HG03025 (cell line): ENCODE data around the gene SUCLG2.

Source experiments
- ATAC-seq: cut with Tn5 transposase; IDR thresholded peaks from one replicate; pipeline ENCODE4 v1.9.1; 2021; ENCODE audit warnings: mild to moderate bottlenecking, moderate library complexity; ENCODE audit not compliant: unreplicated experiment, low FRiP score

Gene SUCLG2

DNA sequence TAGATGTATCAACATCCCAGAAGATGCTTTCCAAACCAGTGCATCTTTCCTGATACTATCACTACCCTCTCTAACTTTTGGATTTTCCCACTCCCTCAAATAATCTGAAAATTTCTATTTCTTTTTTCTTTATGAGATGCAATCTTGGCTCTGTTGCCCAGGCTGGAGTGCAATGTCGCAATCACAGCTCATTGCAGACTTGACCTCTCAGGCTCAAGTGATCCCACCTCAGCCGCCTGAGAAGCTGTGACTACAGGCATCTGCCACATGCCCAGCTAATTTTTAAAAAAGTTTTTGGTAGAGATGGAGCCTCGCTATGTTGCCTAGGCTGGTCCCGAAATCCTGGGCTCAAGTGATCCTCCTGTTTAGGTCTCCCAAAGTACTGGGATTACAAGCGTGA, 239.7 kb downstream of the SUCLG2 start:
- ATAC-seq, result no peak

DNA sequence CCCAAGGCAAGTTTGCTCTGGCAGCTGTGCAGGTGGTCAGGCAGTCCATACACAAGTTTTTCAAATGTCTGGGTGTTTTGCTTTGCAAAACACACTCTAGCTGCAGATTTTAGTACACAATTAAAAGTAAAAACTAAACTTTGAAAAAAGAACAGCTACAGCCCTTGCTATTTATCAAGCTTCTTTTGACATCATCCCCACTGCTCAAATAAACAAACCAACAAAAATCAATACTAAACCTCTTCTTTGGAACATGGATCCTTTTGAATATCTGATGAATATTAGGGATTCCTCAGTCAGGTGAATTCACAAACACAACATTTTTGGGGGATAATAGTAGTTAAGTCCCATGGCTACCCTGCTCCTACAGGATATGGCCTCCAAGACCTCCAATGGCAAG, 249.2 kb downstream of the SUCLG2 start:
- ATAC-seq, result no peak

DNA sequence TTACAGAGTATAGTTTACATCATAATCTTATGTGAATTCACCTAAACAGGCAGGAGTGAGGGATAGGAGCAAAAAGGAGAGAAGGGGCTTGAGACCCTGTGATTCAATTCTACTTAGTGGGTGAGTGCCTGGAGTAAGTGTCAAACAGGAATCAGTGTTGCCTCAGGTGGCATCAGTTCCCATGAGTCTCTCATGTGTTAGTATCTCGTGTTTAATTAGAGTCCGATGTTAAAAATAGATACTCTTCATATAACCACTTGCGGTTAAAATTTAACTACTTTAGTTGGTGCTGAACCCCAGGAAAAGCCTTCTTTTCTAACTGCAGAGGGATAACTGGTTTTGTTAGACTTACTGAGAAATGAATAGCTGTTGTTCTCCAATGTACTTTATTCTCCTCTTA, 251.5 kb downstream of the SUCLG2 start:
- no peak for ATAC-seq

DNA sequence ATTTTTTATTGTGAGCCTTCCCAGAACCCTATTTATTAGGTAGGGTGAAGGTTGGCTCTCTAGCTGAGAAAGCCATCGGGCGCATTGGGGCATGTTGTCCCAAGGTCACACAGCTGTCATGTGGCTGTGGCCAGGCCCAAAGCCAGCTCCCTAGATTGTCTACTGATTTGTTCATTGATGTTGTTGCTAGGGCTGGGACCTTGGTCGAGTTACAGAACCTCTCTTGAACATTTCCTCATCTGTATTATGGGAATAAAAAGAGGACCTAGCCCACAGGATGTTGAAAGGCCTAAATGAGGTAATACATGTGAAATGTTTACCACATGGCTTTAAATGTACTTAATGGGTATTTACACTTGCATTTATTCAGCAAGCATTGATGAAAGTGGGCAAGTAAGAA, 252.5 kb downstream of the SUCLG2 start:
- ATAC-seq, result no peak

DNA sequence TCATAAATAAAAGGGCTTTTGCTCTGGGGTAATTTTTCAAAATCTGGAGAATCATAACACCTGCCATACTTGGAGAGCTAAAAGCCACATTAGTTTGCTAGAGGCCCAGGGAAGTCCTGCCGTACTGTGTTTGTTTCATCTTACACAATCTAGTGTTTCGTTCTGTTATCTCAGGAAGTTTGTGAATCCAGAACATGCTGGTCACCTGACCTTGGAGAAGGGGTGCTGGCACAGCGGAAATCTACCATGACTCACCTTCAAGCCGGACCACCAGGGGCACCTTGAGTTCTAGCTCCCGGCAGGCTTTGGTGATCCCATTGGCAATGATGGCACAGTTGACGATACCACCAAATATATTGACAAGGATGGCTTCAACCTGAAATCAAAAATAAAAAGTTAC, 253.9 kb downstream of the SUCLG2 start:
- no peak for ATAC-seq

DNA sequence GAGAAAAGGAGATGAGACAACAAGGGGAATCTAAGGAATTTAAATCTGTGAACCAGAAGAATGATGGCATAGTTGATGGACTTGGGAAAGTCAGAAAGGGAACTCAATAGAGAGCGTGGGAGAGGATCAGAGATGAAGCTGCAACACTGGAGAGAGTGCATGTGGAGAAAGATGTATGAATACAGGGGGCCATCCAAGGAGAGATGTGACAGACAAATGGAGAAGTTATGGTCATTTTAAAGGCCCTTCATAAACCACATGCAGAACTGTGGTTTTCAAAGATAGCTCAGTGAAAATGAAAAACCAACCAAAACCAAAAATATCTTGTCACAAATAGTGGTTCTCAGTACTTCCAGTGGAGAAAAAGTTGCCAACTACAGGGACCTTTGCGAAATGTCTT, 265.2 kb downstream of the SUCLG2 start:
- peak; percentile 94 for ATAC-seq

DNA sequence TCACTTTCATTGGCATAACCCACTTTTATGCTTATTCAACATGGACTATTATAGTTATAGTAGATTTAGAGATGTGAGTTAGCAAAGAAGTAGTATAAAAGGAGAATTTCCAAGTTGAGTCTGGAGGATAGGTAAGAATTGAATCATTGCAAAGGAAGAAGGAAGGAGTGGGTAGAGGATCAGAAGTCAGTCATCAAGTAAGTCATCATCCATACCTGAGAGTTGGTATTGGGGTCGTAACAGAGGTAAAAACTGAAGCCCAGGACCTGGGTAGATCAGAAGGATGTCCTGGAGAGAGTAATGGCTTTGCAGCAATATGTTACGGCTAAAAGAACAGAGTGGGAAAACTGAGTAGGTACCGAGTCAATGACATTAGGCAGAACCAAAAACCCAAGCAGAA, 265.7 kb downstream of the SUCLG2 start:
- no peak for ATAC-seq

DNA sequence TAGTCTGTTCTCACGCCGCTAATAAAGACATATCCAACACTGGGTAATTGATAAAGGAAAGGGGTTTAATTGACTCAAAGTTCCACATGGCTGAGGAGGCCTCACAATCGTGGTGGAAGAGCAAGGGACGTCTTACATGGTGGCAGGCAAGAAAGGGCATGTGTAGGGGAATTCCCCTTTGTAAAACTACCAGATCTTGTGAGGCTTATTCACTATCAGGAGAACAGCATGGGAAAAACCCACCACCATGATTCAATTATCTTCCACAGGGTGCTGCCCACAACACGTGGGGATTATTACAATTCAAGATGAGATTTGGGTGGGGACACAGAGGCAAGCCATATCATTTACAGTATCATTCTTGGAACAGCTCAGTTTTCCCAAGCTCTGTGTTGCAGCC, 268.0 kb downstream of the SUCLG2 start:
- no peak for ATAC-seq

DNA sequence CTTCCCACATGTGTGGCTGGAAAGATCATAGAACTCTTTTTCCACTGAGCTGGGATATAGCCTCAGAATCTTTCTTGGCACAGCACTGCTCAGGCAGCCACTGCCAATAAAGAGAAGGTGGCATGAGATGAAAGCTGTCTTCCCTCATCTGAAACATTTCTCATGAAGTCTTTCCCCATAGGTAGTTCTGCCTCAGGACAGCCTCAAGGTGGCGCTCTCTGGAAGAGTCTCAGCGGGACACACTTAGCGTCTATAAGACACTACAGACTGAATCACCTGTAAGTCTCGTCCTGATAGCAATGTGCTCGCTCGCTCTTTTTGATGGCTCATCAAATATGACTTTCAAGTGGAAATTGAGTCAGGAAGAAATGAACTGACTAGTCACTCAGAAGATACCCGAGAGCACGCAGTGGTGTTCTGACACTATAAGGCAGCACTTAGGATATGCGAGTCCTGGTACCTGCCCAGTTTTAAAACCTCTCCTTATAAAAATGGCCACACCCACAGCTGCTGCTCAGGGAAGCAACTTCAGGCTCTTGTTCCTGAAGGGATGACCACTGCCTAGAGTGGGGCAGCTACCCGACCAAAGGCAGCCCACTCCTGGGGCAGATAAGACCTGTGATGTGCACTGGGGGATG, 269.5 kb downstream of the SUCLG2 start:
- ATAC-seq, result no peak

DNA sequence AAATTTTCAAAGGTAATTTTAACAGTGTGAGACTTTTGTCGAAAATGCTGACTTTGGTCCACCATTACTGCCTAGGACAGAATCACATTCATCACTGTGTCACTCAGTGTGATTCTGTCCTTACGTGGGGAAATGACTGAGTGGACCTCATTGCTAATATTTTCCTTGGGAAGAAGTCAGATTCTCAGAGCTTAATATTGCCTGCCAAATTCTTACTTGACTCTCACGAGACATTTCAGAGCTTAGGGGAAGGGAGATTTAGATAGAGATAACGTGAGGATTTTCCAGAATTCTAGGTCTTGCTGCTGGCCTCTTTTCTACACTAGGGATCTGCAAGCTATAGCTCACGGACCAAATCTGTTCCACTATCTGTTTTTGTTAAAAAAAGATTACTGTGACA, 270.4 kb downstream of the SUCLG2 start:
- no peak for ATAC-seq

DNA sequence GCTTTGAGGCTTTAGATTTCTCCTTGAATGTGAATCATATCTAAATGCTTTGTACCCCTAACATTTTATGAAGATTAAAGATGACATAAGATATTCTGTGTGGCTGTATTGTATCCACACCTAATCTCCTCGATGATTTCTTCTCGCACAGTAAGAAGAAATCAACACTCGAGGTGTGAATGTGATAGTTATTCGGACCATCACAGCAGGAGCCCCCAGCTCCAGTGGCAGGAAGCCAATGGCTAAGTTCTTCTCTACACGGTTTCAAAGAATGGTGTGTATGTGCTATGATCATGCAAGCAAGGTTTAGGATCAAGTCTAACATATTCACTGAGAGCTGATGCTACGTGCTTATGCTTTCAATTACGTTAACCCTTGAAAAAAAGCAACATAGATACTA, 271.0 kb downstream of the SUCLG2 start:
- ATAC-seq, result no peak

DNA sequence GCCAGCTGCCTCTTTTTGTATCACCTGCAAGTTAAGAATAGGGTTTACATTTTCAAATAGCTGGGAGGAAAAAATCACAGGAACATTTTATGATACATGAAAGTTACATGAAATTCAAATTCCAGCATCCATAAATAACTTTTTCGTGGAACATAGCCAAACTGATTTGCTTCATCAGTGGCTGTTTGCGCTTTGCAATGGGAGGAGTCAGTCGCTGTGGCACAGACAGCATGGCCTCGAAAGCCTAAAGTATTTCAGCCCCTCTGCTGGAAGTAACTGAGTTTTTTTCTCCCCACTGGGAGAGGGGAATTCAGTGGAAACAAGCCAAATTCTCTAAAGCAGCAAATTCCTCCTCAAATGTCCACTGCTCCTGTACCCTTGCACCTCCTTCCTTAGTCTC, 271.9 kb downstream of the SUCLG2 start:
- no peak for ATAC-seq

DNA sequence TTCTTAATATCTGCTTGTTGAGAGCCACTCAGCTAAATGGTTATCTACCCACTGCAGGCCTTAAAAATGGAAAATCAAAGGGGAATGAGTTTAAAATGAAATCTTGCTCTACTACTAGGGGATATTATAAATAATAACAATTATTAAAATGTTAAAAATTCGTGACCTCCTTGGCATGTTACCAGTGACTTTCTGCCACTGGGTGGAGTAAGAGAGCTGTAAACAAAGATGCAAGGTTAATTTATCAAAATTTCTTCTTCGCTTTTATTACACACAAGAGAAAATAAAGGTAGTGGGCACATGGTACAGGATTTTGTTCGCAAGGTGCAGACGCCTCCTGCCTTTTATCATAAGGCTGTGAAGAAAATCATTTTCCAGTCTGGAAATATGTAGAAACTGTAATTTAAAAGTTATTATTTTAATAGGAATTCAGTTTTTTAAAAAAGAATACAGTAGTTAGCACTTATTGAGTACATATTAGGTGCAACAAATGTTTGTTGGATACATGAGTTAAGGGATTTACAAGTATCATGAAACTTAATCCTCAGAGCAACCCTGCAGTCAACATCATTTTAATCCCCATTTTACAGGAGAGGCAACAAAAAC, 272.6 kb downstream of the SUCLG2 start:
- ATAC-seq, result no peak

DNA sequence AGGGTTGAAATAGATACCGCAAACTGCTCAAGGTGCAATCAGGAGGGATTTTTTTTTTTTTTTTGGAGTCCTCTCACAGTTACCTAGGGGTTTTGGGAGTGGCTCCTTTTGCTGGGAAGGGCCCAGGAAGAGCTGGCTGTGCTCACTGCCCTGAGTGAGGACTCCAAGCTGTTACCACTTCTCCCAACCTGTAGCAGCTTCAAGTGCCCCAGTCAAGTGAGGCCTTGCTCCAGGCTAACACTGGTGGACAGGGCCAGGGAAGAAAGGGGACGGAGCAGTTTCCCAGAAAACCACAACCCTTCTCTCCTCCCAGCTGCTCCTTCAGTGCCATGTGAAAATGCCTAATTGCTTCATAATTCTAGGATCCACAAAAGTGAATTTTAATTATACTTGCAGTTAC, 274.3 kb downstream of the SUCLG2 start:
- no peak for ATAC-seq

DNA sequence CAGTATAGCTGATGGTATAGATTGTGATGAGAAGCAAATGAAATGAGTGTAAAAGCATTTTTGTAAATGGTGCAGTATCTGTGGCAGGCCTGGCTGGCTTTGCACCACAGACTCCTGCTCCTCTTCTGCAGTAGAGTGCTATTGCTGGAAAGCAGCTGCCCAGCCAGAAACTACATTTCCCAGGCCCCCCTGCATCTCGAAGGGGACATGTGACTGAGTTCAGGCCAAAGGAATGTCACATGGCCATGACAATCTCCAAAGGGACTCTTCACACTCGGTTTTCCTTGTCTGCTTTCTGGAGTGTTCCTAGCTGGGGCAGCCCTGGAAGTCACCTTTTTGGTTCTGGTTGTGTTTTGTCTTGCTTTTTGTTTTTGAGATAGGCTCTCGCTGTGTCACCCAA, 277.1 kb downstream of the SUCLG2 start:
- no peak for ATAC-seq

DNA sequence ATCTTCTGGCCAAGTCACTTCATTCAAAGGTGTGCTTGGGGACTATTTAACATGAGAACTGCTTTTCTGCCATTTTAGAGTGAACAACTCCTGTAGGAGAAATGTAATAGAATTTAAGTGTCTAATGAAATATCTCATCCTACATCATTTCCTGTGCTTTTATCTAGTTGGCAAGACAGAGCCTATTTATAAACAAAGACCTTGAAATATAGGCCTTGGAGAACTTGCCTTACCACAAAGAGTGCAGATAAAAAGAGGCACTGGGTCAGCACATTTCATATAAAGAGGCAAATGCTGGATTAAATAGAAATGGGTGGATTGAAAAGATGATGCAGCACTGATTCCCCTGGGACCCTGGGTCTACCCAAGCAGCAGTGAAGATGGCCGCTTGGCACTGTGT, 278.0 kb downstream of the SUCLG2 start:
- ATAC-seq, result no peak

DNA sequence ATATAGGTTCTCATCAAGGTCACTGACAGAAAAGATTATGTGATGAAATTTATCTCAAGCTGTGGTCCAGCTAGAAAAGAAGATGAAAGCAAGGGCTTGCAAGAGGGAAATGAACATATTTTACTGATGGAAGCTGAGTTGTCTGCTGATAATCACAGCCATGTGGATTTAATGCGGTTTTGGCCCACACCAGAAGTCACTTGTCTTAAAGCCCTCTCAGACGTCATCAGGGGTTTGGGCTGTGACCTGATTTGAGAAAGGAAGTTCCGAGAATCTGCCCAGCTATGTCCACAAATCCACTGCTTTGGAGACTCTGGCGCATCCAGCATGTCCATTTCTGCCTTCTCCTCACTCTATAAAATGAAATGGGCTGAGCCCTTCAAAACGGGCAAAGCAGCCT, 278.4 kb downstream of the SUCLG2 start:
- no peak for ATAC-seq

DNA sequence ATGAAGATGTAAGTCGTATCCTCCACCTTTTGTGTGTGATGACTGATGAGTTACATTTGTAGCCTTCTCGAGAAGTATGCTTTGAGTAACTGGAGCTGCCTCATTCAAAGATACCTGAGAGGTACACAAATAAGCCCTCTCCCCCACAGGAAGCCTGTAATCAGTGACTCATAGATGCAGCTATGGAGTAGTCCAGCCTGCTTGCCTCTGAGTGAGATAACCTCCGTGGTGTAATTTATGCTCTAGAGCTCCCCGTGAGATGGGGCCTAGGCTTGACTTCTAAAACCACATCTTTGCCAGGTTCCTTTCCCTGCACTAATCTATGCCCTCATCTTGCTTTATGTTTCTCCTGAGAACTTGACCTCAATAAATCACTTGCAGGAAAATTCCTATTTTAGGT, 291.7 kb downstream of the SUCLG2 start:
- no peak for ATAC-seq

DNA sequence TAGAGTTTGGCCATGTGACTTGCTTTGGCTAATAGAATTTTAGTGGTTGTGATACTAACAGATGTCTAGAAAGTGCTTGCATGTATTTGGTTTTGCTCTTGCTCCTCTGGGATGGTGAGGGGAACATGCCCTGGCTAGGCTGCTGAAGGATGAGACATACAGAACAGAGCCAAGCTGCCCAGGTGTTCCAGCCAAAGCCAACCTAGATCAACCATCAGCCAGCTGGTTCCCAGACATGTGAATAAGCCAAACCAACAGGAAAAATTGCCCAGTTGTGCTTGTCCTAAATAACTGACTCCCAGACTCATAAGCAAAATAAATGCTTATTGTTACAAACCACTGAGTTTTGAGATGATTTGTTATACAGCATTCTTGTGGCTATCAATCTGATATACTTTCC, 292.6 kb downstream of the SUCLG2 start:
- no peak for ATAC-seq

DNA sequence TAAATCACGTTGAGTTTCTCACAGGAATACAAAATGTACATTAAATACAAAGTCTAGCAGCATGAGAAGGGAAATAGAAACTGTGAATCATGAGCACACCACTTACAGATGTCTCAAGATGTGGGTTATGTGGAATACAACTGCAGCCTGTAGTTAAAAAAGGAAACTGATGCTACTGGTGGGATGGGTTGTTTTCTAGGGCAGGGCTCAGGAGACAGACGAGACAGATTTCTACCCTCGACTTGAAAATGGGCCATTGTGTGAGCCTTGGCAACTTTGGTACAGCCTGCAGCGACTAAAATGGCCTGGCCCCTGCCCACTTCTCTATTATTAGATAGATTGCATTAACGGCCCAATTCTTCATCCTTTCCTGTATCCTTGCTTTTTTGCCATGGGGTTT, 293.1 kb downstream of the SUCLG2 start:
- ATAC-seq, result no peak

DNA sequence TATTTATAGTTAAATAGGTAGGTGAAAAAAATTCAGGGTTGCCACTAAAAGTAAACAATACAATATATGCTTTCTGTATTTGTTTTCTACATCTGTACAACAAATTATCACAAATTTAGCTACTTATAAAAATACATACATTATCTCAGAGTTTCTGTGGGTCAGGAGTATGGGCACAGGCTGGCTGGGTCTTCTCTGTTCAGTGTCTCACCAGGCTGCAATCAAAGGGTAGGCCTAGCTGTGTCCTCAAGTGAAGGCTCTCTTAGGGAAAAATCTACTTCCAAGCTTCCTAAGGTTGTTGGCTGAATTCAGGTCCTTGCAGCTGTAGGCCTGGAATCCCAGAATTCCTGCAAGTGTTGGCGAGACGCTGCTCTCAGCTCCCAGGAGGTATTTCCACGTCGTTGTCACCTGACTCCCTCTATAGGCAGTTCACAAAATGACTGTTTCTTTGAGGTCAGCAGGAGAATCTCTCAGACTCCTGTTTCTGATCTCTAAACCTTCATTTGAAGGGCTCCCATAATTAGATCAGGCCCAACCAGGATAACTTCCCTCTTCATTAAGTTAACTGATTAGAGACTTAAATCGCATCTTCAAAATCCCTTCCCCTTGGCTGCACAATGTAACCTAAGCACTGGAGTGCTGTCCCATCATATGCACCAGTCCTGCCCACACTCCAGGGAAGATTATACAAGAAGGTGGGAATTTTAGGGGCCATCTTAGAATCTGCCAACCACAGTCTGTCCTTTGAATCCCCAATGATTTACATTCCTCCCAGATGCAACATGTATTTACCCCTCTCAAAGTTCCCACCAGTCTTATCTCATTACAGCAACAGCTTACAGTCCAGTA, 296.6 kb downstream of the SUCLG2 start:
- ATAC-seq, result no peak
